HG03342 (cell line): ENCODE data around the gene DDX60.
A peak's percentile ranks its signal among the peaks of the same experiment; 100 is the strongest.
"Not testable (repeated sequence)": the region's sequence is repeated elsewhere in the genome, so short reads cannot be mapped to it uniquely, and the experiment has no call there.

Experiments
- ATAC-seq: cut with Tn5 transposase; IDR thresholded peaks from one replicate; pipeline ENCODE4 v1.9.1; 2021; ENCODE audit warnings: mild to moderate bottlenecking, moderate library complexity; ENCODE audit not compliant: unreplicated experiment

The DDX60 gene

GRCh38 chr4:168318266-168318895, at the start of gene DDX60:
DDX60 (minus strand) TSS chr4:168318752; CDS start chr4:168311259, 7,493 bp downstream.
- peak; percentile 98 for ATAC-seq

GRCh38 chr4:168367065-168367464, 48.5 kb upstream of the DDX60 start:
- no peak for ATAC-seq

- ATAC-seq = no peak
Observed at GRCh38 chr4:168362025-168362401, 43.5 kb upstream of the DDX60 start.

GRCh38 chr4:168361365-168362024, 42.9 kb upstream of the DDX60 start:
- ATAC-seq = no peak

- ATAC-seq = no peak
Observed at GRCh38 chr4:168360271-168360670, 41.7 kb upstream of the DDX60 start.

- ATAC-seq = no peak
Observed at GRCh38 chr4:168357941-168358340, 39.4 kb upstream of the DDX60 start.

GRCh38 chr4:168353746-168354145, 35.2 kb upstream of the DDX60 start:
- ATAC-seq = no peak

- ATAC-seq = no peak
Observed at GRCh38 chr4:168337550-168337940, 19.0 kb upstream of the DDX60 start.

- no peak for ATAC-seq
Observed at GRCh38 chr4:168336837-168337549, 18.4 kb upstream of the DDX60 start.

- ATAC-seq = no peak
Observed at GRCh38 chr4:168335621-168336020, 17.1 kb upstream of the DDX60 start.

- no peak for ATAC-seq
Observed at GRCh38 chr4:168334053-168334452, 15.5 kb upstream of the DDX60 start.

- not testable (repeated sequence) for ATAC-seq
Observed at GRCh38 chr4:168330575-168330974, 12.0 kb upstream of the DDX60 start.

GRCh38 chr4:168325591-168325990, 7.0 kb upstream of the DDX60 start:
- ATAC-seq = no peak

- ATAC-seq = no peak
Observed at GRCh38 chr4:168321006-168321405, 2.5 kb upstream of the DDX60 start.

- no peak for ATAC-seq
Observed at GRCh38 chr4:168319486-168320019, 1.0 kb upstream of the DDX60 start.

- no peak for ATAC-seq
Observed at GRCh38 chr4:168317621-168318020, 931 bp downstream of the DDX60 start.

- no peak for ATAC-seq
Observed at GRCh38 chr4:168309781-168310180, 8.8 kb downstream of the DDX60 start.

GRCh38 chr4:168308912-168309311, 9.6 kb downstream of the DDX60 start:
- no peak for ATAC-seq

GRCh38 chr4:168306476-168306875, 12.1 kb downstream of the DDX60 start:
- ATAC-seq = no peak

GRCh38 chr4:168304744-168305459, 13.7 kb downstream of the DDX60 start:
- ATAC-seq = no peak

- ATAC-seq = not testable (repeated sequence)
Observed at GRCh38 chr4:168303430-168303829, 15.1 kb downstream of the DDX60 start.
